ENCODE results near the gene SLC16A10.
"Not testable (repeated sequence)": the region's sequence is repeated elsewhere in the genome, so short reads cannot be mapped to it uniquely, and the experiment has no call there.

The SLC16A10 gene

GRCh38 chr6:111134236-111134869, 47.0 kb downstream of the SLC16A10 start:
- not testable (repeated sequence) for DNase-seq (ENCODE audit: low spot score)

- DNase-seq (ENCODE audit: low spot score): not testable (repeated sequence)
Measured at GRCh38 chr6:111137489-111138093, 50.3 kb downstream of the SLC16A10 start.

- peak; percentile 61 for DNase-seq (ENCODE audit: low spot score)
Measured at GRCh38 chr6:111147440-111147839, 60.1 kb downstream of the SLC16A10 start.

DNA sequence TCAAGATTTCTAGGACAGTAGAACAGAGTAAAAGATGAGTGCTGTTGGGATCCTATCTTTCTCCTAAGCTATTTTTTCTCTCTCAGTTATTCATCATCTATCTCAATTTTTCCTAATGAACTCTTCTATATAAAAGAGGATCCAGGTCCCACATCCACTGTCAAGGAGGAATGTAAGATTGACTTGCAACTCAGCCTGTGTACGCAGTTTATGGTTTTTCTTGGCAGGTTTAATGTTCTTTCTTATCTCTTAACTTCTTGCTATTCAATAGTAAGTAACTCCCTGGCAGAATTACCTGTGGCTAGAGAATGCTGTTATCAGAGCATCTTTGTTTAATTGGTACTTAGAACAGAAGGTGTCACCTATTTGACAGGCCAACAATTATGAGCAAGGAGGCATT, 60.8 kb downstream of the SLC16A10 start:
- DNase-seq (ENCODE audit: low spot score): no peak

- no peak for DNase-seq (ENCODE audit: low spot score)
Measured at GRCh38 chr6:111150577-111150976, 63.3 kb downstream of the SLC16A10 start.

DNA sequence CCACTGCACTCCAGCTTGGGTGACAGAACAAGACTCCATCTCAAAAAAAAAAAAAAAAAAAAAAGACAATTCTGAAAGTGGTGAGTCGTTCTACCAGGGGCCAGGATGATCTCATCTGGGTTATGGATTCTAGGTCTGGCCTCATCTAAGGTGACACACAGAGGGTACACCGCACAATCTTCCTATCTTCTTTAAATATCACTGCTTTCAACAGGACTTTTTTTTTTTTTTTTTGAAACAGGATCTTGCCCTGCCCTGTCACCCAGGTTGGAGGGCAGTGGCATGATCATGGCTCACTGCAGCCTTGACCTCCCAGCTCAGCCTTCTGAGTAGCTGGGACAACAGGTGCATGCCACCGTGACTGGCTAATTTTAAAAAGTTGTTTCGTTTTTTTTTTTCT, 67.7 kb downstream of the SLC16A10 start:
- DNase-seq (ENCODE audit: low spot score): peak; percentile 61

- DNase-seq (ENCODE audit: low spot score): no peak
Measured at GRCh38 chr6:111157412-111157811, 70.1 kb downstream of the SLC16A10 start.

- DNase-seq (ENCODE audit: low spot score): peak; percentile 47
Measured at GRCh38 chr6:111159633-111160032, 72.3 kb downstream of the SLC16A10 start.

GRCh38 chr6:111161650-111162049, 74.3 kb downstream of the SLC16A10 start:
- no peak for DNase-seq (ENCODE audit: low spot score)

- no peak for DNase-seq (ENCODE audit: low spot score)
Measured at GRCh38 chr6:111162504-111162903, 75.2 kb downstream of the SLC16A10 start.

GRCh38 chr6:111171577-111172400, 84.5 kb downstream of the SLC16A10 start:
- DNase-seq (ENCODE audit: low spot score): no peak

DNA sequence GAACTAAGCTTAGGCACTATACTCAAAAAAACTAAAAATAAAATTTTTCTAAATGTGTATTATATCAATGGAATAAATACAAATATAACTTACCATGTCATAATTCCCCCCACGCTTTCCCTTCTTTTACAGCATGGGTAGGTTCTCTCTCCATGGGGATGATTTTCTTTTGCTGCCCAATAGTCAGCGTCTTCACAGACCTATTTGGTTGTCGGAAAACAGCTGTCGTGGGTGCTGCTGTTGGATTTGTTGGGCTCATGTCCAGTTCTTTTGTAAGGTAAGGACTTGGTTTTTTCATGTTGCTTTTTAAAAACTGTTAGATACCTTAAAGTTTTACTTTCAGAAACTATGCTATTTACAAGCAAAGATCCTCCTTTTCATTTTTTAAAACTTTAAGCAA, 85.3 kb downstream of the SLC16A10 start:
- no peak for DNase-seq (ENCODE audit: low spot score)

- DNase-seq (ENCODE audit: low spot score): no peak
Measured at GRCh38 chr6:111173341-111173740, 86.0 kb downstream of the SLC16A10 start.

GRCh38 chr6:111173946-111174345, 86.6 kb downstream of the SLC16A10 start:
- DNase-seq (ENCODE audit: low spot score): no peak

DNA sequence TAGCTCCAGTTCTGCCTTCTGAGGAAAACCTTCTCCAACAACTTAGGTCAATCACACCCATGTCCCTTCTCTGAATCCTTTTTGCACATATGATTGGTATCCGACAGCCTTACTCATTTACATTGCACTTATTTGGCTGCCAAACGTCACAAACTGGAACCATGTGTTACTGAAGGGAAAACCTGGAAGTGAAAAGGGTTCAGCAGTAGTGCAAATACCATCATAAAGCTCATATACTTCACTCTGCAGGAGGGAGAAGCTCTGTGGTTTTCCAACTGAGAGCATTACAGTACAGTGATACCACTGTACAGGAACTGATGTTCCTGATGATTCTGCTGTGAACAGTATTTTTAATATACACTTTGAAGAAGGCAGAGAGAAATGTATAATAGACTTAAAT, 87.8 kb downstream of the SLC16A10 start:
- DNase-seq (ENCODE audit: low spot score): no peak

GRCh38 chr6:111176038-111176759, 88.9 kb downstream of the SLC16A10 start:
- DNase-seq (ENCODE audit: low spot score): no peak

GRCh38 chr6:111176760-111177099, 89.4 kb downstream of the SLC16A10 start:
- no peak for DNase-seq (ENCODE audit: low spot score)

- DNase-seq (ENCODE audit: low spot score): no peak
Measured at GRCh38 chr6:111177131-111177530, 89.8 kb downstream of the SLC16A10 start.

DNA sequence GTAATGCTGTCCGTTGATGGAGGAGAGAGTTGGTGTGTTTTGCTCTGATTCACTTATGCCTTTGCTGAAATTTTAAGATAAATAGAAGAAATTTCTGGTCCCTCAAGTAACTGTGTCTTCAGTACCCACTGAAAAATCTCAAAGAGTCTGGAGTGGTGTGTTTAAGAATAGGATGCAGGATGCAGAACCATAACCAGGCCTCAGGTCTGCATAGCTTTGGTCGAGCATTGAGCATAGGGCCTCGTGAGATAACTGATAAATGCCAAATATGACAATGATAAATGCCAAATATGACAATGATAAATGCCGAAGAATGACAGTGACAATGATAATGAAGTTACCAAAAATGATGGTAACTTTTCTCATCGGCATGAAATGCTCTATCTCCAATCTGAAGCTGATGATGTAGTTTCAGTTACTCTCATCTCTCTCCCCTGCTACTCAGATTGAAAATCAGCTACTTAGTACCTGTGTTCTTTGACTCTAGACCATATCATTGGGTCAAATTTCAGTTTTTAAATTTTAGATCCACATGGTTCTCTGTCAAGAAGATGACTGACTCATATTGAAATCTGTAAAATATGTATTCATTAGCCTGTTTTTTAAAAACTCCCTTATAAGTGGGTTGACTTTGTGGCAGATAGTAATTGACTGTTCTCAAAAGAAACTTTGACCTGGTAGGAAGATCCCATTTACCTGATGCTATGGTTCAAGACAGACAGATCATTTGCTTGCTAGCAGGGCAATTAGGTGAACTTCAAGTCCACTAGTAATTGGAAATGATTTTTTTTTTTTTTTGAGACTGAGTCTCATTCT, 96.6 kb downstream of the SLC16A10 start:
- no peak for DNase-seq (ENCODE audit: low spot score)

DNA sequence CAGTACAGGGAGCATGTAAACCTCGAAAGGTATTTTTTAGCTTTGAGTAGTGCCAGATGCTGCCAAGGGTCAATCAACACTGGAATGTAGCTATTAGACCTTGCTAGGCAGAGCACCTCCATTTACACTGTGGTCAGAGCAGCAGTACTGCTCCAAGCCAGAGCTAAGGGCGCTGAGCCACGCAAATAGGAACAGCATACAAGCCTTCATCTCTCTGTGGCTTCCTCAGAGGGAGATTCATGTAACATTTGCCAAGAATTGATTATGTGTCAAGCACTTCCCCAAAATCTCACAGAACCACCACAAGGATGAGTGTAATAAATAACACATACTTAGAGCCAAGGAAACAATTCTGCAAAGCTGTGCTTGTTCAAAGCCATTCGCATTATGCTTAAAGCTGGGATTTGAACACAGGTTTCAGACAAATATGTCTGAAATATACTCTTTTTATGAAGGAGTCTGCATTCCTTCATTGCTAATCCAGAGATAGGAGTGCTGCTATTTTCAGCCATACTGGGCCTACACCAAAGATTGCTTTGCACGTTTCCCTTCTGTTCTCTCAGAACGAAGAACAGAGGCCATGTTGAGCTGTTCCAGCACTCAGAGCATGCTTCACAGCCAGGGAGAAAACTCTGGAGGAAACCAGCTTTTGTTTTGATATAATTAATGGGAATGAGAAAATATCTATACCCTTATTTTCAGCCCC, 97.7 kb downstream of the SLC16A10 start:
- peak; percentile 44 for DNase-seq (ENCODE audit: low spot score)

- DNase-seq (ENCODE audit: low spot score): no peak
Measured at GRCh38 chr6:111185954-111186353, 98.7 kb downstream of the SLC16A10 start.
